HPDE6-E6E7 (cell line): ENCODE measurements around the gene ABCB4.

Experiments
- DNase-seq: peaks from one replicate; pipeline ENCODE4 v3.0.0; 2011; ENCODE audit warnings: missing footprints; ENCODE audit errors: extremely low spot score

ABCB4 gene

GRCh38 chr7:87475359-87476178 is at the start of gene ABCB4:
TSS of gene ABCB4 (minus strand) at chr7:87475680. CDS start at chr7:87475465, 215 bp downstream.
- no peak for DNase-seq

DNA sequence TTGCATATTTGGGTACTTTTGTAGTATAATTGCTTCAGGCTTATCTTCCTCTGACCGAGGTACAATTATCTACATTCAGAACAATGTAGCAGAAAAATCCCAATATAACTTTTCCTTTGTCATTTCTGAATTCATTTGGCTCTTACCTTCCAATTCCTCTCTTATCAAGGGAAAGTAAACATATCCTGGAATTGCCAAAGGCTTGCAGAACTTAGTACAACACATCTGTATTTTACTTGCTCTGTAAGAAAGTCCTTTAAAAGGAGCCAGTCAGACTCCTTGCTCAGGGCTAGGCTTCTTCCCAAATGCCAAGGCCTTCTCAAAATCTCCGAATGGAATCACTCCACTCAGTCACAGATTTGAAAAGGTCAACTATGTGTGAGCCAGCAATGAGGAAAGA is 43.3 kb upstream of the ABCB4 start:
- DNase-seq, result no peak

- no peak for DNase-seq
Observed at GRCh38 chr7:87517891-87518290, 42.4 kb upstream of the ABCB4 start.

DNA sequence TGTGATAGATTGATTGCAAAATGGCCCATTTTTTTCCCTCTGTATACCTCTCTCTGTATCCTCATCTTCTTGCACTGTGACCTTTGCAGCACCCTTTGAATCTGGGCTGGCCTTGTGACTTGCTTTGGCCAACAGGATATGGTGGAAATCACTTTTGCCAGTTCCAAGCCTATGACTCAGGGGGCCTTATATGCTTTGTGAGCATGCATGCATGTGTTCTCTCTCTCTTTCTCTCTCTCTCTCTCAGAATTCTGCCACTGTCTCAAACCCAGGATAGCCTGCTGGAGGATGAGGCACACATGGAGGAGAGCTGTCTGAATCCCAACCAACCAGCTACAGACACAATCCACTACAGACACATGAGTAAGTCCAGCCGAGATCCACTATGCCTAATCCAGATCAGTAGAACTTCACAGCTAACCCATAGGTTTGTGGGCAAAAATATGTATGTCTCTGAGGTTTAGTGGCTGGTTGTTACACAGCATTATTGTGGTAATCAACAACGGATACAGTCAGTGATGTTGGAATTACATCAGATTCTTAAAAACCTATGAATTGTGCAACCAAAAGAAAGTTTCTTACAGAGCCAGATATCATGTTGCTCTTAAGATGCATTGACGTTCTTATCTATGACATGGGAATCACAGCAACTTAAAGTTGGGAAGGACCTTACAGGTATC is 41.8 kb upstream of the ABCB4 start:
- no peak for DNase-seq

GRCh38 chr7:87513735-87514335 is 38.4 kb upstream of the ABCB4 start:
- DNase-seq, result no peak

DNA sequence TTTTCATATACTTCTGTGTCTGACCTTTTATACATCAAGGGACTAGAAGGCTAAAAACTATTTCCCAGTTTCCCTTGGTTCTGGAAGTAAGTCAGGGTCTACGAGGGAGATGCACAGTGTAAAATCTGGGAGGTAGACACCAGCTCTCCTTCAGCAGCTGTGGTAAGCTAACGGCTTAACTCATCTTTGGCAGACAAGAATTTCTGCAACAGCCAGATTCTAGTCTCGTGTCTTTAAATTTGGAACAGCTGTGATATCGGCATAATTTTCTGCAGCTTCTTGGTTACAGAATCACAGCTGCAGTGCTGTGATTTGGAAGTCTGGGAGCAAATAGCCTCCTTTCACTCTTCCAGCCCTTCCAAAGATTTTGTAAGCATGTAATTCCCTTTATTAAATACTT is 37.4 kb upstream of the ABCB4 start:
- DNase-seq, result no peak

GRCh38 chr7:87511510-87511909 is 36.0 kb upstream of the ABCB4 start:
- DNase-seq, result no peak

GRCh38 chr7:87510411-87510875 is 35.0 kb upstream of the ABCB4 start:
- no peak for DNase-seq

DNA sequence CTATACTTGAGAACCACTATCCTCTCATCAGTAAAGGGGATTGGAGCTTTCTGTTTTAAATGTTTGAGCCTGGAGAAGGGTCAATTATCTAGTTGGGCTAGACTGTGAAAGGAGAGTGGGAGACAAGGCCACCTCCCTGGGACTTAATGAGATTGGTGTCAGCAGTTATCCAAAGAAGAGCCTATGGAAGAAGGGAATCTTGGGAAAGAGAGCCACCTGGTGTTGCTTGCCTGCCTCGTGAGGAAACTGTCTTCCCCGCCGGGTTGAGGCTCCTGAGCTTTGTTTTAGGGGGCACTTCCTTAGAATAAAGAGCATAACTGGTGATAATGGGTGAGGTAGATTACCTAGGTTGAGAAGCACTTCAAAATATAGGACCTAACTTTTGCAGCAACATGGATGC is 32.0 kb upstream of the ABCB4 start:
- DNase-seq, result no peak

GRCh38 chr7:87506246-87507180 is 31.0 kb upstream of the ABCB4 start:
- no peak for DNase-seq

GRCh38 chr7:87505557-87506245 is 30.2 kb upstream of the ABCB4 start:
- no peak for DNase-seq

- DNase-seq, result no peak
Observed at GRCh38 chr7:87505122-87505521, 29.6 kb upstream of the ABCB4 start.

GRCh38 chr7:87499494-87499893 is 24.0 kb upstream of the ABCB4 start:
- no peak for DNase-seq

- no peak for DNase-seq
Observed at GRCh38 chr7:87498893-87499292, 23.4 kb upstream of the ABCB4 start.

DNA sequence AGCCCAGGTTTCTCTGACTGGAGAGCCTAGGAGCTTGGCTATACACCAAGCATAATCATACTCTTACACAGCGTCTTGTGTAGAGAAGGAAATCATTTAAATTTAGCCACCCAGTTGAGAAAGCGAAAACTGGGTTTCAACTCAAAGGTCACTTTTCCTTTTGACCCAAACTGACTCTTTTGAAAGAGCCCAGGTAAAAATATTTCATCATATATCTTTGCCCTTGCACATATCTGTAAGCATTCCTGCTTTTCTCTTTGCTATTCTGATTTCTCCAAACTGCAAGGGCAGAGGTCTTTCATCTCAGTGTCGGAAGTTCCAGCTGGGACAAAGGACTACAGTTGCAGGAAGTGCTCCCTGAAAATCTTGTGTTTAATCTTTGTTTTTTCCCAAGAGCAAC is 22.0 kb upstream of the ABCB4 start:
- DNase-seq, result no peak

- no peak for DNase-seq
Observed at GRCh38 chr7:87495366-87495765, 19.9 kb upstream of the ABCB4 start.

DNA sequence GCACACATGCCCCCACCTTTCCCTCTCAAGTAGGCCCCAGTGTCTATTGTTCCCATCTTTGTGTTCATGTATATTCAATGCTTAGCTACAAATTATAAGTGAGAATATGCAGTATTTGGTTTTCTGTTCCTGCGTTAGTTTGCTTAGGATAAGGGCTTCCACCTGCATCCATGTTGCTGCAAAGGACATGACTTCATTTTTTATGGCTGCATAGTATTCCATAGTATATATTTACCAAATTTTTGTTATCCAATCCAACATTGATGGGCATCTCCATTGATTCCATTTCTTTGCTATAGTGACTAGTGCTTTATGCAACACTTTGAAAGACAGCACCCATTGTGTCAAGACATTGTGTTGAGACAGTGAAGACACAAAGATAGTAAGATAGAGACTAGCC is 19.0 kb upstream of the ABCB4 start:
- DNase-seq, result no peak

GRCh38 chr7:87483131-87483530 is 7.7 kb upstream of the ABCB4 start:
- no peak for DNase-seq

- no peak for DNase-seq
Observed at GRCh38 chr7:87482115-87482514, 6.6 kb upstream of the ABCB4 start.

GRCh38 chr7:87480386-87480785 is 4.9 kb upstream of the ABCB4 start:
- DNase-seq, result no peak

GRCh38 chr7:87479951-87480350 is 4.5 kb upstream of the ABCB4 start:
- no peak for DNase-seq
